ENCODE results near the gene RPL4.

The RPL4 gene

DNA sequence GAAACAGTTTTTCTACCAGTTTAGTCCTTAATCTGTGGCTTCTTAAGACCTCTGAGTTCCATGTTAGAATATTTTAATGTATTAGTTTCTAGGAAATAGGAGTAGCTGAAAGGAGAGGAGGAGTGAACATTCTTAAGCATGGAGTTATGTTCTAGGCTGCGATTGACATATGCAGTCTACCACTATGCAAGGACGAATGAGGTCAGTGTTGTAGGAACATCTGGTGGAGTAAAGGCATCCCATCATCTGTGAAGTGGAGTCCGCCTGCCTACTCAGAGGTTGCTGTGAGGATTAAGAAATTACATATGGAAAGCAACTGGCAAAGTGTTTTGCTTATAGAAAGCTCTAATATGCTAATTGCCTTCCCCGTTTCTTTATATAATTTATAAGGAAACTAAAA lies 52.2 kb downstream of the RPL4 start:
- Histone ChIP-seq H3K27ac (ENCODE audit: low read depth, low read length) (no peak overlapping the region), H3K36me3 (ENCODE audit: insufficient read depth, low read length) (peaks cover 7% of the 10 kb centered on the region), H3K9ac (ENCODE audit: low read length) (no peak overlapping the region), H3K4me3 (ENCODE audit: low read depth in 1 of 2, low read length in 2 of 2) (no peak overlapping the region), H3K4me1 (ENCODE audit: insufficient read depth, low read length) (no peaks in the 10 kb centered on the region), H3K27me3 (ENCODE audit: control insufficient read depth in 1 of 2, insufficient read depth in 2 of 2, low read length in 2 of 2) (no peaks in the 10 kb centered on the region), H3K9me3 (ENCODE audit: low read length) (no peaks in the 10 kb centered on the region)

All from muscle layer of colon (tissue), 2 donors.